Measurements from ENCODE around the gene PLEKHD1.

Gene PLEKHD1

DNA sequence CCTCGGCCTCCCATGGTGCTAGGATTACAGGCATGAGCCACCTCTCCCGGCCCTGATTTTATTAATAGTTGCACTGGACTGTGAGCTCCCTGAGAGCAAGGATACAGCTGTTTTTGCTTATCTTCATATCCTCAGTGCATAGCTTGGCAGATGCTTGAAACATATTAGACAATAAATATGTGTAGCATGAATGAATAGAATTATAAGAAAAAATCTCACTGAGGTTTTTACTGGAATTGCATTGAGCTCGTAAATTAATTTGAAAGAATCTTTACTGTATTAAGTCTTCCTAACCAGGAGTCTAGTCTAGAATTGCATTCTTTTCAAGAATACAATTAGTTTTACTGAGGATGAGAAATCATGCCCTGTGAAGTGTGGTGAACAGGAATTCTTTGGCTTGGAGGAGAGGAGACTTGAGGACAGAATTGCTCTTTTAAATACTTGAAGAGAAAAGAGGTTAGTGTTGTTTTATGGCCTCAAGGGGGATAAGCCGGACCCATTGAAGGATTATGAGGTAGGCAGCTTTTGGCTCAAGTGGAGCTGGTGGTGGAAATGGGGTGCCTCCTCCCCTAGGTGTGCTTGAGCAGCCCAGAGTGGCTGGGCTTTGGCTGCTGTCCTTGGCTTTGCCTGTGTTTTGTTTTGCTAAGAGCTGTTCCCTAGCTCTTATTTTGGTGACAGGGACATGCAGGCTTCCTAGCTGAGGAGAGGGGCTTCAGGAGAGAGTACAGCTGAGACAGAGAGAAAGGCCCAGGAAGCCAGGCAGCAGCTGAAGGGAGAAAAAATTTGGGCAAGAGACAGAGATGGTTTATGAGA, 34.0 kb downstream of the PLEKHD1 start:
- no peak for TF ChIP-seq POLR2A (IDR thresholded peaks at IDR 0.05; ENCODE audit: low read depth, low read length)
- FAIRE-seq (no peak), DNase-seq (ENCODE audit: insufficient read length, low spot score) (no peak)

DNA sequence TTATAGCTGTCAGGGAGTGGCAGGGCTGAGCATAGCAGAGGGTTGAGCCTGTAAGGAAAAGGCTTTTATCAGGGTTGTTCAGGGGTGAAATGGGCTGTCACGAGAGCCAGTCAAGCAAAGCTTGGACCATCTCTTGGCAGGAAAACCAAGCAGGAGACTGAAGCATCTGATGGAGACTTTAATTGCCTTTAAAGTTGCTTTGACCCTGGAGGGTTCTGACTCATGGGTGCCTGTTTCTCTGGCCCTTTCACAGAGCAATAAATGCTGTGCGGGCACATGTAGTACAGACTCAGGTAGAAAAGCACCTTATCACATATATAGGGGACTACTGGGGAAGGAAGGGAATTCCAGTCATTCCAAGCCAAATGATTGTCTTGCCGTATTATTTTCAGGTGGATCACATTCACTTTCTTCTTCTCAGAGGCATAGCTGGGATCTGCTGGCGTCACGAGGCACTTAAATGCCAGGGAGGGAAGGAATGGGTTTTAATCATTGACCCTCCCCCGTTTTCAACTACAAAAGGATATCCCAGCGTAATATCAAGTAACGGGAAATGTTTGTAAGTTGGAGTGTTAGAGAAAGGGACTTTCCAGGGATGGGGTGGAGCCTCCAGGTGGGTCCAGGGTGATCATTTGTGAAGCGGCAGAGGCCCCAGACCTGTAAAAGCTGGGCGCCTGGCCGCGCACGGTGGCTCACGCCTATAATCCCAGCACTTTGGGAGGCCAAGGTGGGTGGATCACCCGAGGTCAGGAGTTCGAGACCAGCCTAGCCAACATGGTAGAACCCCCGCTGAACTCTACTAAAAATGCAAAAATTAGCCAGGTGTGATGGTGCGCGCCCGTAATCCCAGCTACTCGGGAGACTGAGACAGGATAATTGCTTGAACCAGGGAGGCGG, 34.9 kb downstream of the PLEKHD1 start:
- no peak for TF ChIP-seq POLR2A (IDR thresholded peaks at IDR 0.05; ENCODE audit: low read depth, low read length)
- FAIRE-seq (no peak), DNase-seq (ENCODE audit: insufficient read length, low spot score) (no peak)

DNA sequence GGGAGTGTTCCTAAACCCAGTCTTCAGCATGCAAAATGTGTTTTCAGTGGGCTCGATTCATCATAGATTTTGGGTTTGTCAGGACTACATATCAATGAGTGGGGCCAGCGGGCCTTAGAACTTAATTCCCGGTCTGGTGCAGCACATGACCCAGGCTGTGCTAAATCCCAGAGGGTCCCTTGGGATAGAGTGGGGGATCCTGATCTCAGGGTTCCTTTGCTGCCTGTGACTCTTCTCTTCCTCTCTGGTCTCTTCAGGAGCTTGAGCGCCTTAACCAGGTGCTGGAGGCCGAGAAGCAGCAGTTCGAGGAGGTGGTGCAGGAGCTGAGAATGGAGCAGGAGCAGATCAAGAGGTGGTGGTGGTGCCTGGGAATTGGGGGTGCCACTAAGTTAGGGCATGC, 37.5 kb downstream of the PLEKHD1 start:
- FAIRE-seq (no peak), DNase-seq (ENCODE audit: insufficient read length, low spot score) (no peak)
- TF ChIP-seq POLR2A (IDR thresholded peaks at IDR 0.05; ENCODE audit: low read depth, low read length): no peak

DNA sequence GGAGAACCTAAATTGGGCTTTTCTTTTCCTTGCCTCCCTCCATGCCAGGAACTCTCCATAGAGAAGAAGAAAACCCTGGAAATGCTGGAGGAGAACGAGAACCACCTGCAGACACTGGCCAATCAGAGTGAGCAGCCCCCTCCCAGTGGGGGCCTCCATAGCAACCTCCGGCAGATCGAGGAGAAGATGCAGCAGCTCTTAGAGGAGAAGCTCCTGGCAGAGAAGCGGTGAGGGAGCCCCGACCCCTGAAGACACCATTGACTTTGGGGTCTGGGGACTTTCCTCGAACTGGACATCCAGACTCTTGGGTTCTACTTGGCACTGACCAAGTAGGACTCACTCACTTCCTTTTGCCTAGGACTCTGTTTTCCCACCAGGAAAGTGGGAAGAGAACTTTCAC, 41.4 kb downstream of the PLEKHD1 start:
- DNase-seq (ENCODE audit: insufficient read length, low spot score) (no peak), FAIRE-seq (no peak)
- no peak for TF ChIP-seq POLR2A (IDR thresholded peaks at IDR 0.05; ENCODE audit: low read depth, low read length)

DNA sequence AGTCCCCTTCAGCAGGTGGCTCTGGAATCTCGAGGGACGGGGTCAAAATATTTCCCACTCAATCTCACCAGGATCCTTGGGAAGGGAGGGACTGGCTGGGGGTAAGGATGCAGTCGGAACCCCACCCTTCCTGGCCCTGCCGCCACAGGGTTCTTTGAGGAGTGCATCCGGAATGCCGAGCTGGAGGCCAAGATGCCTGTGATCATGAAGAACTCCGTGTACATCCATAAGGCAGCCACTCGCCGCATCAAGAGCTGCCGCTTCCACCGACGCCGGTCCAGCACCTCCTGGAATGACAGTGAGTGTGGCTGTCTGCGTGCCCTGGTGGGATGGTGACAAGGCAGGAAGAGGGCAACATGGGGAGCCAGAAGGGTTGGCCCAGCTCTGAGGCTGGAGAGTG, 43.1 kb downstream of the PLEKHD1 start:
- no peak for TF ChIP-seq POLR2A (IDR thresholded peaks at IDR 0.05; ENCODE audit: low read depth, low read length)
- no peak for FAIRE-seq
- no peak for DNase-seq (ENCODE audit: insufficient read length, low spot score)

DNA sequence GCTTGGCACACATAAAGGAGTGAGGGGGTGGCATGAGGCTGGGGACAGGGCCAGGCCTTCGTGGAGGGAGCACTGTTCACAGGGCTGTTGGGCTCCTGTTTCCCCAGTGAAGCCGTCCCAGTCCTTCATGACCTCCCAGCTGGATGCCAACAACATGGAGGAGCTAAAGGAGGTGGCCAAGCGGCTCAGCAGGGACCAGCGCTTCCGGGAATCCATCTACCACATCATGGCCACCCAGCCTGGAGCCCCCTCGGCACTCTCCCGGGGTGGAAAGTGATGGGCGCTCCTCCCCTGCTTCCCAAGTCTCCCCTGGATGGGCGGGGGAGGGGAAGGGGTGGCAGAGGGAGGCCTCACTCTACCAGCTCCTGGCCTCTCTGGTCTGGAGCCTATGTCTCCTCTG, 43.6 kb downstream of the PLEKHD1 start:
- no peak for FAIRE-seq
- no peak for TF ChIP-seq POLR2A (IDR thresholded peaks at IDR 0.05; ENCODE audit: low read depth, low read length)
- DNase-seq (ENCODE audit: insufficient read length, low spot score): no peak

DNA sequence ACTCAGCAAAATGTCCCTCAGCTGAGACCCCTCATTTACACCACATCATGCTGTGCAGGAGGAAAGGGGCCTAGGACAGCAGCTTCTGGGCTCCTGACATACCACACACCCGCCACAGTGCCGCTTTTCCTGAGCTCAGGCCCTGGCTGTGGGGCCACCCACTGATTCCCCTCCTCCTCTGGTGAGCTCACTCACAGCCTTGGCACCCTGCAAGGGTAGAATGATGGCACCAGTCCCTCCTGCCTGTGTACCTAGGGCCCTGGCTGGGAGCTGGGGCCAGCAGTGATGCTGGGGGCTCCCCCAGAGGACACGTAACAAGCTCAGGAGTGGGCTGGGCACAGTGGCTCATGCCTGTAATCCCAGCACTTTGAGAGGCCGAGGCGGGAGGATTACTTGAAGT, 44.4 kb downstream of the PLEKHD1 start:
- no peak for TF ChIP-seq POLR2A (IDR thresholded peaks at IDR 0.05; ENCODE audit: low read depth, low read length)
- DNase-seq (ENCODE audit: insufficient read length, low spot score) (no peak), FAIRE-seq (no peak)

DNA sequence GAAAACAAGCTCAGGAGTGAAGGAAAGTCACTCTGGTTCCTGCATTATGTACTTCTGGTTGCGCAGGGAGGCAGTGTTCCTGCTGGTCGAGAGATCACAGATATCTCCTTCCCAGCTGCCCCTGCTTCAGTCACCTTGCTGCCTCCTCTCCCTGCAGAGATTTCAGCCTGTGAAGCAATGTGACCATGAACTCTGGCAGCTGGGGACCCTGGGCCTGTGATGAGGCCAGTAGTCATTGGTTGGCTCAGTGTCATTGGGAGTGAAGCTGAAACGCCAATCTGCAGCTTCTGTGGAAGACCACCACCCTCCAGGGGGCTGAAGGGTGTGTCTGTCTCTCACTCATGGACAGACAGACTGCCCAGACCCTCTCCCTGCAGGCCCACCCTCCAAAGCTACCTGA, 45.0 kb downstream of the PLEKHD1 start:
- FAIRE-seq (no peak), DNase-seq (ENCODE audit: insufficient read length, low spot score) (no peak)
- TF ChIP-seq POLR2A (IDR thresholded peaks at IDR 0.05; ENCODE audit: low read depth, low read length): no peak

DNA sequence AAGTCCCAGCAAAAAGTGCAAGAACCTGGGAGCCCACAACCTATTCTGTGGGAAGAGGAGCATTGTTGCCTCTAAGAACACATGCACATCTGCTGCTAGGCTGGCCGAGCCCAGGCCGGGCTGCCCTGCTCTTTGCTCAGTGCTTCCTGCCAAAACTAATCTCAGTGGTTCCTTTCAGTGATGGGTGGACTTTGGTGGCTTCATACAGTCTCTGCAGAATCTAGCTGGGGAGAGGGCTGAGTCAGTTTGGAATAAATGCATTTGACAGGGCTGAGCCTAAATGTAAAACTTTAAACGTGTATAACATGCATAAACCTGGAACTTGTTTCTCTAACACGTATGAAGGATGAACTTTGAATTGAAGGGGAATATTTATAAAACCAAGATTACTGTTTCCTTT, 45.6 kb downstream of the PLEKHD1 start:
- FAIRE-seq (no peak), DNase-seq (ENCODE audit: insufficient read length, low spot score) (no peak)
- no peak for TF ChIP-seq POLR2A (IDR thresholded peaks at IDR 0.05; ENCODE audit: low read depth, low read length)

DNA sequence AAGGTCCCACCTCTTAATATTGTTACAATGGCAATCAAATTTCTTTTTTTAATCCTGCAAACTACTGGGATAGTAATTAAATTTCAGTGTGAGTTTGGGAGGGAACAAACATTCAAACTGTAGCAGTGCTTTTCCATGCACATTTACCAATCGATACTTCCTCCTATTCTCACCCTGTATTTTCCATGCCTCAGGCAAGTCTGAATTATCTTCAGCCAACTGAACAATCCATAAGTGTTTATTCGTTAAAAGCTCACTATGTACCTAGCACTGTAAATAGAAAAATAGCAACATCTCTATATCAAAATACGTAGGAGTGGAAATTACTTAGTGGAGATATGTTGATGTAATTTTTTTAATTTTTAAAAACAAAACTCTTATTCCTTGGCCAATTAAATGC, 46.6 kb downstream of the PLEKHD1 start:
- no peak for TF ChIP-seq POLR2A (IDR thresholded peaks at IDR 0.05; ENCODE audit: low read depth, low read length)
- no peak for FAIRE-seq

DNA sequence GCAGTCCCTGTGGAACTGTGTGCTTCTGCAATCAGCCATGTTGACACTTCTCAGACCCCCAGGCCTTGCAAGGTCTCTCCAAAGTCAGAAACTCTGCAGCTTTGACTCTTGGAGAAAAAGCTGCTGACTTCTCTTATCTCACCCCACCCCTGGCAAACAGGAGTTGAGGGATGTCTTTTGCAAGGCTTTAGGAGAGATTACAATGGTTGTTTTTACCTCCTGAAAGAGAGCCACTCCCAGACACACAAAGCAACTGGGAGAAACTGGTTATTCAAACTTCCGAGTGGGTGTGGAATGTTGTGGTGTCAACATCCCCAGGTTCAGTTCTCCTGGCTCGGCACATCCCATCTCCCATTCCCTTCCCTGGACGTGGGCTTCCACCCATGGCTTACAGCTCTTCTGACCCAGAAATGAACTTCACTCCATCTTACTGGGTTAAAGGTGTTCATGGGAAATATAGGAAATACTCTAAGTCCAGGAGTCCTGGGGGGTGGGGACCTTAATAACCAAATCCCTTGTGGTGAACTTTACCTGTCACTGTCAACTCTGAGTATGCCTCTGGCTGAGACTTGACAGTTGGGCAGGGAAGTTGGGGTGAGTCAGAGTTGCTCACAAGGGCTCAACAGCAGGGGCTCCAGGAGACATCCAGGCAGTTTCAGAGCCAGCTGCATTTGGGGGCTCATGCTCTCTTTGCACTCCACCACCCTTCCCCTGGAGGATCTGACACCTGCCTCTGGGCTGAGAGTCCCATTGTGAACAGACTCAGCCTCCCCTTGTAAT, 48.2 kb downstream of the PLEKHD1 start:
- peak; percentile 27 for DNase-seq (ENCODE audit: insufficient read length, low spot score)
- no peak for FAIRE-seq
- no peak for TF ChIP-seq POLR2A (IDR thresholded peaks at IDR 0.05; ENCODE audit: low read depth, low read length)

More for the DNA sequence above, 46.6 kb downstream of the PLEKHD1 start:
- DNase-seq (ENCODE audit: insufficient read length, low spot score): no peak

DNA sequence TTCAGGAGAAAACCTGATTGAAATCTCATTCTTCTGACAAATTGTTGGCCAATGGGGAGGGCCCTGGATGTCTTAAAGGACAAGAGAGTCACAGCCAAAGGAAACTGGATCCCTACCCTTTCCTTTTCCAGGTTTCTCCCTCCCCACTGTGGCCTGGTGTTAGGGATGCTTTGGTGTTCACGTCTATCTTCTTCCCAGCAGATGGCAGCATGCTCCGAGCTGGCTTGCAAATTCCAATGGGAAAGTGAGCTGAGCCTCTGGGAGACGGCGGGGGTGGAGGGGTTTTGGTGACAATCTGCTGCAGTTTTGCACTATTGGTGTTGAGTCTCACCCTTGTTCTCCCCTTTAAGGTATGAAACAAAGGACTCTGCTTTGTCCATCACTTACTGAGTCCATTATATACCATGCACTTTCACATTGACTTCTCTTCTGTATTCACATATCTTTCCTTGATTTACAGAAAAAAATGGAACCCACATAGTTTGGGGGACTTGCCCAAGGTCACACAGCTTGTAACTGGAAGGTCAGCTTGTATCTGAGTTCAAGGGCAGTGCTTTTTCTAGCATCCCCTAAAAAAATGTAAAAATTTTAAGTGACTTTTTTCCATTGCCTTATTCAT, 50.8 kb downstream of the PLEKHD1 start:
- TF ChIP-seq POLR2A (IDR thresholded peaks at IDR 0.05; ENCODE audit: low read depth, low read length): no peak
- DNase-seq (ENCODE audit: insufficient read length, low spot score): peak; percentile 40
- no peak for FAIRE-seq

DNA sequence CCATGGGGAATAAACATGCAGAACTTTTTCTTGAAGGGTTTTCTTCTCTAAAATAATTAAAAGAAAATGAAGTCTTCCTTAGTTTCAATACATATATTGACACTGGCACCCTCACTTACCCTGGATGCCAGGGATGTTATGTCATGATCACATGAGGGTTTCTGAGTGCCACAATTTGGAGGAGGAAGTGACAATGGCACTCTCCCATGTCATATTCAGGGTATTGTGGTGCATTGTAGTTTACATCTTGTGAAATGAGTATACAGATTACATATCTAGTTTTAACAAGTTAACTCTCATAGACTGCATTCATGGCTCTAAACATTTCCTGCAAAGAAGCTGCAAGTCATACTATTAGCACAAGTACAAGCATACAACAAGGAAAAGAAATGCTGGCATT, 52.4 kb downstream of the PLEKHD1 start:
- no peak for TF ChIP-seq POLR2A (IDR thresholded peaks at IDR 0.05; ENCODE audit: low read depth, low read length)
- FAIRE-seq (no peak), DNase-seq (ENCODE audit: insufficient read length, low spot score) (no peak)
